GM12873 (cell line): ENCODE results near the gene SFPQ.

ENCODE experiments used
- TF ChIP-seq, protein P1 (sequence below): IDR thresholded peaks from 2 replicates; pipeline ENCODE4 v1.5.1; 2012; ENCODE audit warnings: low read depth, mild to moderate bottlenecking, moderate library complexity, low read length, control low read depth; ENCODE audit not compliant: insufficient read depth; ENCODE audit errors: missing control alignments

SFPQ gene, protein sequence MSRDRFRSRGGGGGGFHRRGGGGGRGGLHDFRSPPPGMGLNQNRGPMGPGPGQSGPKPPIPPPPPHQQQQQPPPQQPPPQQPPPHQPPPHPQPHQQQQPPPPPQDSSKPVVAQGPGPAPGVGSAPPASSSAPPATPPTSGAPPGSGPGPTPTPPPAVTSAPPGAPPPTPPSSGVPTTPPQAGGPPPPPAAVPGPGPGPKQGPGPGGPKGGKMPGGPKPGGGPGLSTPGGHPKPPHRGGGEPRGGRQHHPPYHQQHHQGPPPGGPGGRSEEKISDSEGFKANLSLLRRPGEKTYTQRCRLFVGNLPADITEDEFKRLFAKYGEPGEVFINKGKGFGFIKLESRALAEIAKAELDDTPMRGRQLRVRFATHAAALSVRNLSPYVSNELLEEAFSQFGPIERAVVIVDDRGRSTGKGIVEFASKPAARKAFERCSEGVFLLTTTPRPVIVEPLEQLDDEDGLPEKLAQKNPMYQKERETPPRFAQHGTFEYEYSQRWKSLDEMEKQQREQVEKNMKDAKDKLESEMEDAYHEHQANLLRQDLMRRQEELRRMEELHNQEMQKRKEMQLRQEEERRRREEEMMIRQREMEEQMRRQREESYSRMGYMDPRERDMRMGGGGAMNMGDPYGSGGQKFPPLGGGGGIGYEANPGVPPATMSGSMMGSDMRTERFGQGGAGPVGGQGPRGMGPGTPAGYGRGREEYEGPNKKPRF

GRCh38 chr1:35192853-35193664, at the start of gene SFPQ:
TSS of gene SFPQ (minus strand) at chr1:35193145. CDS start at chr1:35193049, 96 bp downstream.
- TF ChIP-seq, protein P1, sequence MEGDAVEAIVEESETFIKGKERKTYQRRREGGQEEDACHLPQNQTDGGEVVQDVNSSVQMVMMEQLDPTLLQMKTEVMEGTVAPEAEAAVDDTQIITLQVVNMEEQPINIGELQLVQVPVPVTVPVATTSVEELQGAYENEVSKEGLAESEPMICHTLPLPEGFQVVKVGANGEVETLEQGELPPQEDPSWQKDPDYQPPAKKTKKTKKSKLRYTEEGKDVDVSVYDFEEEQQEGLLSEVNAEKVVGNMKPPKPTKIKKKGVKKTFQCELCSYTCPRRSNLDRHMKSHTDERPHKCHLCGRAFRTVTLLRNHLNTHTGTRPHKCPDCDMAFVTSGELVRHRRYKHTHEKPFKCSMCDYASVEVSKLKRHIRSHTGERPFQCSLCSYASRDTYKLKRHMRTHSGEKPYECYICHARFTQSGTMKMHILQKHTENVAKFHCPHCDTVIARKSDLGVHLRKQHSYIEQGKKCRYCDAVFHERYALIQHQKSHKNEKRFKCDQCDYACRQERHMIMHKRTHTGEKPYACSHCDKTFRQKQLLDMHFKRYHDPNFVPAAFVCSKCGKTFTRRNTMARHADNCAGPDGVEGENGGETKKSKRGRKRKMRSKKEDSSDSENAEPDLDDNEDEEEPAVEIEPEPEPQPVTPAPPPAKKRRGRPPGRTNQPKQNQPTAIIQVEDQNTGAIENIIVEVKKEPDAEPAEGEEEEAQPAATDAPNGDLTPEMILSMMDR: peak; percentile 6

DNA sequence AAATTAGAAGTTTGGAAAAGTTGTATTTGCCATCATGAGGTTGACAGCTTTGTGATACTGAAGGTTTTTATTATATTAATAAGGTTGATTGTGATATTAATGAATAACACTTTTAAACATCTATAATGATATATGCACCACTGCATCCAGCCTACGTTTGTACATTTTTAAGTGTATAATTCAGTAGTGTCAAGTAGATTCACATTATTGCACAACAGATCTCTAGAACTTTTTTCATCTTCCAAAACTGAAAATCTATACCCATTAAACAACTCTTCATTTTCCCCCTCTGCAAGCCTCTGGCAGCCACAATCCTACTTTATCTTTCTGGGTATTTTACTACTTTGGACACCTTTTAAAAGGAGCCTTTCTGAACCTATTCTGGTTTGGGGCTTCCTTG, 38.3 kb upstream of the SFPQ start:
- TF ChIP-seq, protein P1: no peak

DNA sequence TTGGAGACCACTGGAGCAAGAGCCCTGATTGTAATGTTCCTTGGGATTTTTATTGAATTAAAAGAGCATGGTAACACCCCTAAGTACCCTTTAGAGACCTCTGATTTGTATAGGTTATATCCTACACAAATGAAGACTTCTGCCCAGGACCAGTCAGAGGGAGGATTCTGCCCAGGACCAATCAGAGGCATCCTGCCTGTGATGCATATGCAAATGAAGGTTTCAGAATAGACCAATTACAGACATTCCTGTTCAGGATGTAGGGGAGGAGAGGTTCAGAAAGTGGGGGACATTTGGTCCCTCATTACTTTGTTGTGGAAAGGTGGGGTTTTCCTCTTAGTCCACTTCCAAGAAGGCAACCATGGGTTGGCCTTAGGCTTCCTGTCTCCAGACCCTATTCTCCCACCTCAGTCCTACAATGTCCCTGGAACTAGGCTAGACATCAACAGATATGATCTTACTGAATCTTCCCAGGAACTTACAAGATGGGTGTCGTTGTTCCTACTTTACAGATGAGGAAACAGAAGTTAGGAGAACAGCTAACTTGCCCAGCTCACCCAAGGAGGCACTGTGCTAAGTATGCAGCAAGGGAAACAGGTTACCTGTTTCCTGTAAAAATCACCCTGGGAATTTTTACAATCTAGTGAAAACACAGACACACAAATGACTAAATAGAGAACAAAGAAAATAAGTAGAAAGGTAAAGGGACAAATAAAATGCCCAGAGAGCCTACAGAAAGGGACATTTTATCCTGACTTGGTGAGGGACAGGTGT, 36.8 kb upstream of the SFPQ start:
- TF ChIP-seq, protein P1: no peak

DNA sequence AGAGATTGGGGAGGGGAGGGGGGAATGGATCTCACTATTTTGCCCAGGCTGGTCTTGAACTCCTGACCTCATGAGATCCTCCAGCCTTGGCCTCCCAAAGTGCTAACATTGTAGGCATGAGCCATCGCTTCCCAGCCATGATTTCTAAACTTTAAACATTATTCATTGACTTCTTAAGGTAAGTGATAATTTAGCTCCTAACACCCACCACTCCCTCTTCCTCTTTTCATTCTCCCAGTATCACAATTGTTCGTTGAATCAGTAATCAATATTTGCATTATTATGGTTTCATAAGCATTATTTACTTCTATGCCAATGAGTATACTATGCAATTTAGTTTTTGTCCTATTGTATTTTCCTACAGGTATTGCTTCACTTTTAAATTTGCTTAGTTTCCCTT, 33.6 kb upstream of the SFPQ start:
- TF ChIP-seq, protein P1: no peak

GRCh38 chr1:35223084-35223630, 30.2 kb upstream of the SFPQ start:
- TF ChIP-seq, protein P1: no peak

DNA sequence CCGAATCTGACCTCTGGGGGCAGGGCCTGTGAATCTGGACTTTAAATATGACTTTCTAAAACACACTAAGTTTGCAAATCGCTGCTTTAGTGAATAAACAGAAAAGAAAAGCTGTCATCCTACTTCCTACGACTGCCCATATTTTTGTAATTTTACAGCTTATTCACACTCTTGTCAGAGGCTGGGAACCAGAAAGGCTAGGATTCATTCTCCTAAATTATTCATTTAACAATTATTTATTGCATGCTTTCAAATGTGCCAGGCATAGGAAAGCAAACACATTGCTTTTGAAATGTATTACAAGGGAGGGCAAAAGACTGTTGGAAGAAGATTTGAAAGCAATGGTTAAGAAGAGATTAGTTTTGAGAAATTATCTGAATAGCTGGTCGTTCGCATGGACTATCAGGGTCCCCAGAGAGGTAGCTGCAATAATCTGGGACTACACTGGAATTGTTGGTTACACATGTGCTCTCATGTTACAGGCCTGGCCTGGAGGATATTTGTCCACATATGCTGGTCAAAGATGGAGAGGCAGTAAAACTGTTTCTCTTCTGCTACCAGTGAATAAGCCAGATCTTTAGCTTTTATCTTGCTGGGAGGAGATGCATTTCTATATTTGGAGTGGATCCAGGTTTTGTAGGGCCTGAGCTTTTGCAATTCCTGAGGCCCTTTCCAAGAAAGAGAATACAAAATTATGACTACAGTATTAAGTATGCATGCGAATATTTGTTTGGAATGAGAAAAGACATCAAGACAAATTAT, 29.6 kb upstream of the SFPQ start:
- TF ChIP-seq, protein P1: no peak
